WTC11 (cell line): Measurements from ENCODE around the gene SULT2B1. TPM values are rescaled to one million over a fixed set of nuclear protein-coding genes. Genes with fewer than 3 reads are reported as not detected.

Experiments used
- ATAC-seq: fragments of 200-7000 bp; cut with Tn5 transposase; 2 replicates; pipeline ENCODE4 v1.10.0; 2021; ENCODE audit warnings: mild to moderate bottlenecking, moderate library complexity
- CTCF ChIA-PET: fragments of 300-600 bp; sonication (Branson Sonifier 250); formaldehyde crosslinking; loops from one replicate; lab custom pipeline; 2021; ENCODE audit warnings: antibody characterized with exemption; lab: Charles Lee
- POLR2A ChIA-PET: fragments of 350-600 bp; sonication (Branson Sonifier 250); formaldehyde crosslinking; loops from one replicate; lab custom pipeline; 2021; ENCODE audit warnings: antibody characterized with exemption; lab: Charles Lee
- DNase-seq: peaks from one replicate; pipeline ENCODE4 v3.0.0; 2021; ENCODE audit warnings: low spot score
- H3K27ac Mint-ChIP-seq: 2 replicates; pipeline ENCODE4 v1.8.0; 2021; ENCODE audit warnings: mixed read lengths
- H3K27me3 Mint-ChIP-seq: 2 replicates; pipeline ENCODE4 v1.8.0; 2021; ENCODE audit warnings: low read depth, mild to moderate bottlenecking, moderate library complexity, mixed read lengths
- H3K36me3 Mint-ChIP-seq: 2 replicates; pipeline ENCODE4 v1.8.0; 2021; ENCODE audit warnings: mixed read lengths
- H3K4me1 Mint-ChIP-seq: 2 replicates; pipeline ENCODE4 v1.8.0; 2022; ENCODE audit warnings: mixed read lengths
- H3K4me3 Mint-ChIP-seq: 2 replicates; pipeline ENCODE4 v1.8.0; 2021; ENCODE audit warnings: mild to moderate bottlenecking, moderate library complexity, mixed read lengths
- H3K9me3 Mint-ChIP-seq: 2 replicates; pipeline ENCODE4 v1.8.0; 2021; ENCODE audit warnings: mixed read lengths
- CBFB ChIP-seq: sonication (generic); formaldehyde crosslinking; IDR thresholded peaks from 2 replicates; pipeline ENCODE4 v1.8.1; 2022; ENCODE audit warnings: mild to moderate bottlenecking, low read depth, missing genetic modification reagents
- ELF4 ChIP-seq: sonication (generic); formaldehyde crosslinking; IDR thresholded peaks from 2 replicates; pipeline ENCODE4 v1.8.1; 2022; ENCODE audit warnings: low read depth, mild to moderate bottlenecking, moderate library complexity, missing genetic modification reagents
- KAT7 ChIP-seq: sonication (generic); formaldehyde crosslinking; IDR thresholded peaks from 2 replicates; pipeline ENCODE4 v1.8.1; 2023; ENCODE audit warnings: missing genetic modification reagents, mild to moderate bottlenecking, borderline replicate concordance
- NR2C2 ChIP-seq: sonication (generic); formaldehyde crosslinking; IDR thresholded peaks from 2 replicates; pipeline ENCODE4 v1.8.0; 2022; ENCODE audit warnings: mild to moderate bottlenecking, missing genetic modification reagents
- RELA ChIP-seq: sonication (generic); formaldehyde crosslinking; IDR thresholded peaks from 2 replicates; pipeline ENCODE4 v1.8.1; 2022; ENCODE audit warnings: missing genetic modification reagents, mild to moderate bottlenecking, borderline replicate concordance
- SMAD4 ChIP-seq: sonication (generic); formaldehyde crosslinking; IDR thresholded peaks from 2 replicates; pipeline ENCODE4 v1.8.0; 2022; ENCODE audit warnings: mild to moderate bottlenecking, missing genetic modification reagents
- TCF7 ChIP-seq: sonication (generic); formaldehyde crosslinking; IDR thresholded peaks from 2 replicates; pipeline ENCODE4 v1.8.0; 2022; ENCODE audit warnings: mild to moderate bottlenecking, low read depth, missing genetic modification reagents, moderate library complexity
- TEAD4 ChIP-seq: sonication (generic); formaldehyde crosslinking; IDR thresholded peaks from 2 replicates; pipeline ENCODE4 v1.8.0; 2022; ENCODE audit warnings: mild to moderate bottlenecking, missing genetic modification reagents
- TP53 ChIP-seq: sonication (generic); formaldehyde crosslinking; IDR thresholded peaks from 2 replicates; pipeline ENCODE4 v1.8.1; 2023; ENCODE audit warnings: mild to moderate bottlenecking, missing genetic modification reagents
- ZBTB21 ChIP-seq: sonication (generic); formaldehyde crosslinking; IDR thresholded peaks from 2 replicates; pipeline ENCODE4 v1.8.1; 2023; ENCODE audit warnings: mild to moderate bottlenecking, missing genetic modification reagents, borderline replicate concordance
- ZNF232 ChIP-seq: sonication (generic); formaldehyde crosslinking; IDR thresholded peaks from 2 replicates; pipeline ENCODE4 v1.8.0; 2022; ENCODE audit warnings: mild to moderate bottlenecking, missing genetic modification reagents
- ZNF416 ChIP-seq: fragments of 250-450 bp; sonication (Bioruptor Pico); IDR thresholded peaks from 2 replicates; pipeline ENCODE4 v1.9.0; 2021; ENCODE audit warnings: mild to moderate bottlenecking, inconsistent platforms
- total RNA-seq: library from RNA; stranded (reverse); gene quantifications from 3 replicates; pipeline ENCODE4 v1.2.3, GENCODE V29; 2021
- TF ChIP-seq, protein P1 (sequence below): sonication (generic); formaldehyde crosslinking; IDR thresholded peaks from 2 replicates; pipeline ENCODE4 v1.8.1; 2023; ENCODE audit warnings: mild to moderate bottlenecking, missing genetic modification reagents, borderline replicate concordance
- TF ChIP-seq, protein P2 (sequence below): sonication (generic); formaldehyde crosslinking; IDR thresholded peaks from 2 replicates; pipeline ENCODE4 v1.8.1; 2022; ENCODE audit warnings: mild to moderate bottlenecking, missing genetic modification reagents, moderate library complexity, borderline replicate concordance
- TF ChIP-seq, protein P3 (sequence below): sonication (generic); formaldehyde crosslinking; IDR thresholded peaks from 2 replicates; pipeline ENCODE4 v1.8.0; 2022; ENCODE audit warnings: missing genetic modification reagents
- TF ChIP-seq, protein P4 (sequence below): sonication (generic); formaldehyde crosslinking; conservative IDR thresholded peaks from 2 replicates; pipeline ENCODE4 v1.8.1; 2022; ENCODE audit warnings: mild to moderate bottlenecking, missing genetic modification reagents
- TF ChIP-seq, protein P5 (sequence below): sonication (generic); formaldehyde crosslinking; IDR thresholded peaks from 2 replicates; pipeline ENCODE4 v1.8.1; 2023; ENCODE audit warnings: mild to moderate bottlenecking, missing genetic modification reagents

Gene SULT2B1
- total RNA-seq, 1 experiment from 2014 or later: 0.96 TPM

- CTCF ChIA-PET: interaction anchor here (1.6 kb wide), 1 partner anchor 175 kb away, joined by 4 read pairs; no protein-coding TSS in a partner anchor
- peaks cover 15% of the 10 kb centered on the region for H3K27me3 Mint-ChIP-seq
- ATAC-seq: peak; percentile 25
- POLR2A ChIA-PET: interaction anchor here (1.2 kb wide), 1 partner anchor 101 kb away, joined by 3 read pairs; no protein-coding TSS in a partner anchor
- peak; percentile 85 for DNase-seq
- no peaks in the 10 kb centered on the region for H3K9me3 Mint-ChIP-seq
- peak; percentile 3; the same call in 1 of the 2 replicates for TF ChIP-seq TEAD4 (CRISPR knock-in tag)
- TF ChIP-seq SMAD4: no peak
- no peak for TF ChIP-seq ELF4
- TF ChIP-seq, protein P1, sequence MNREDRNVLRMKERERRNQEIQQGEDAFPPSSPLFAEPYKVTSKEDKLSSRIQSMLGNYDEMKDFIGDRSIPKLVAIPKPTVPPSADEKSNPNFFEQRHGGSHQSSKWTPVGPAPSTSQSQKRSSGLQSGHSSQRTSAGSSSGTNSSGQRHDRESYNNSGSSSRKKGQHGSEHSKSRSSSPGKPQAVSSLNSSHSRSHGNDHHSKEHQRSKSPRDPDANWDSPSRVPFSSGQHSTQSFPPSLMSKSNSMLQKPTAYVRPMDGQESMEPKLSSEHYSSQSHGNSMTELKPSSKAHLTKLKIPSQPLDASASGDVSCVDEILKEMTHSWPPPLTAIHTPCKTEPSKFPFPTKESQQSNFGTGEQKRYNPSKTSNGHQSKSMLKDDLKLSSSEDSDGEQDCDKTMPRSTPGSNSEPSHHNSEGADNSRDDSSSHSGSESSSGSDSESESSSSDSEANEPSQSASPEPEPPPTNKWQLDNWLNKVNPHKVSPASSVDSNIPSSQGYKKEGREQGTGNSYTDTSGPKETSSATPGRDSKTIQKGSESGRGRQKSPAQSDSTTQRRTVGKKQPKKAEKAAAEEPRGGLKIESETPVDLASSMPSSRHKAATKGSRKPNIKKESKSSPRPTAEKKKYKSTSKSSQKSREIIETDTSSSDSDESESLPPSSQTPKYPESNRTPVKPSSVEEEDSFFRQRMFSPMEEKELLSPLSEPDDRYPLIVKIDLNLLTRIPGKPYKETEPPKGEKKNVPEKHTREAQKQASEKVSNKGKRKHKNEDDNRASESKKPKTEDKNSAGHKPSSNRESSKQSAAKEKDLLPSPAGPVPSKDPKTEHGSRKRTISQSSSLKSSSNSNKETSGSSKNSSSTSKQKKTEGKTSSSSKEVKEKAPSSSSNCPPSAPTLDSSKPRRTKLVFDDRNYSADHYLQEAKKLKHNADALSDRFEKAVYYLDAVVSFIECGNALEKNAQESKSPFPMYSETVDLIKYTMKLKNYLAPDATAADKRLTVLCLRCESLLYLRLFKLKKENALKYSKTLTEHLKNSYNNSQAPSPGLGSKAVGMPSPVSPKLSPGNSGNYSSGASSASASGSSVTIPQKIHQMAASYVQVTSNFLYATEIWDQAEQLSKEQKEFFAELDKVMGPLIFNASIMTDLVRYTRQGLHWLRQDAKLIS (CRISPR knock-in tag): no peak
- no peak for TF ChIP-seq ZNF416 (CRISPR knock-in tag)
- TF ChIP-seq, all 79 proteins: peak for 1
- H3K27ac Mint-ChIP-seq: peak overlapping the region; percentile 98
- peaks cover 9% of the 10 kb centered on the region; the same call in 1 of the 2 replicates for H3K36me3 Mint-ChIP-seq
- peaks cover 38% of the 10 kb centered on the region for H3K4me1 Mint-ChIP-seq
- H3K4me3 Mint-ChIP-seq: peak overlapping the region; percentile 81
Observed at GRCh38 chr19:48637948-48638830, 86.2 kb downstream of the SULT2B1 start.

GRCh38 chr19:48638831-48639381 is 86.9 kb downstream of the SULT2B1 start:
- POLR2A ChIA-PET: interaction anchor here (1.0 kb wide), 1 partner anchor 8 kb away, joined by 3 read pairs; no protein-coding TSS in a partner anchor
- TF ChIP-seq ZNF232 (CRISPR knock-in tag) (no peak), TCF7 (CRISPR knock-in tag) (no peak), KAT7 (CRISPR knock-in tag) (no peak), NR2C2 (no peak), ZNF416 (CRISPR knock-in tag) (no peak), ZBTB21 (no peak), CBFB (no peak), TP53 (no peak), RELA (CRISPR knock-in tag) (no peak)
- TF ChIP-seq, protein P2, sequence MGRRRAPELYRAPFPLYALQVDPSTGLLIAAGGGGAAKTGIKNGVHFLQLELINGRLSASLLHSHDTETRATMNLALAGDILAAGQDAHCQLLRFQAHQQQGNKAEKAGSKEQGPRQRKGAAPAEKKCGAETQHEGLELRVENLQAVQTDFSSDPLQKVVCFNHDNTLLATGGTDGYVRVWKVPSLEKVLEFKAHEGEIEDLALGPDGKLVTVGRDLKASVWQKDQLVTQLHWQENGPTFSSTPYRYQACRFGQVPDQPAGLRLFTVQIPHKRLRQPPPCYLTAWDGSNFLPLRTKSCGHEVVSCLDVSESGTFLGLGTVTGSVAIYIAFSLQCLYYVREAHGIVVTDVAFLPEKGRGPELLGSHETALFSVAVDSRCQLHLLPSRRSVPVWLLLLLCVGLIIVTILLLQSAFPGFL (CRISPR knock-in tag): no peak
- TF ChIP-seq, protein P3, sequence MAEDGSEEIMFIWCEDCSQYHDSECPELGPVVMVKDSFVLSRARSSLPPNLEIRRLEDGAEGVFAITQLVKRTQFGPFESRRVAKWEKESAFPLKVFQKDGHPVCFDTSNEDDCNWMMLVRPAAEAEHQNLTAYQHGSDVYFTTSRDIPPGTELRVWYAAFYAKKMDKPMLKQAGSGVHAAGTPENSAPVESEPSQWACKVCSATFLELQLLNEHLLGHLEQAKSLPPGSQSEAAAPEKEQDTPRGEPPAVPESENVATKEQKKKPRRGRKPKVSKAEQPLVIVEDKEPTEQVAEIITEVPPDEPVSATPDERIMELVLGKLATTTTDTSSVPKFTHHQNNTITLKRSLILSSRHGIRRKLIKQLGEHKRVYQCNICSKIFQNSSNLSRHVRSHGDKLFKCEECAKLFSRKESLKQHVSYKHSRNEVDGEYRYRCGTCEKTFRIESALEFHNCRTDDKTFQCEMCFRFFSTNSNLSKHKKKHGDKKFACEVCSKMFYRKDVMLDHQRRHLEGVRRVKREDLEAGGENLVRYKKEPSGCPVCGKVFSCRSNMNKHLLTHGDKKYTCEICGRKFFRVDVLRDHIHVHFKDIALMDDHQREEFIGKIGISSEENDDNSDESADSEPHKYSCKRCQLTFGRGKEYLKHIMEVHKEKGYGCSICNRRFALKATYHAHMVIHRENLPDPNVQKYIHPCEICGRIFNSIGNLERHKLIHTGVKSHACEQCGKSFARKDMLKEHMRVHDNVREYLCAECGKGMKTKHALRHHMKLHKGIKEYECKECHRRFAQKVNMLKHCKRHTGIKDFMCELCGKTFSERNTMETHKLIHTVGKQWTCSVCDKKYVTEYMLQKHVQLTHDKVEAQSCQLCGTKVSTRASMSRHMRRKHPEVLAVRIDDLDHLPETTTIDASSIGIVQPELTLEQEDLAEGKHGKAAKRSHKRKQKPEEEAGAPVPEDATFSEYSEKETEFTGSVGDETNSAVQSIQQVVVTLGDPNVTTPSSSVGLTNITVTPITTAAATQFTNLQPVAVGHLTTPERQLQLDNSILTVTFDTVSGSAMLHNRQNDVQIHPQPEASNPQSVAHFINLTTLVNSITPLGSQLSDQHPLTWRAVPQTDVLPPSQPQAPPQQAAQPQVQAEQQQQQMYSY (CRISPR knock-in tag): no peak
- TF ChIP-seq, protein P4, sequence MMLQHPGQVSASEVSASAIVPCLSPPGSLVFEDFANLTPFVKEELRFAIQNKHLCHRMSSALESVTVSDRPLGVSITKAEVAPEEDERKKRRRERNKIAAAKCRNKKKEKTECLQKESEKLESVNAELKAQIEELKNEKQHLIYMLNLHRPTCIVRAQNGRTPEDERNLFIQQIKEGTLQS (CRISPR knock-in tag): no peak
- TF ChIP-seq, protein P5, sequence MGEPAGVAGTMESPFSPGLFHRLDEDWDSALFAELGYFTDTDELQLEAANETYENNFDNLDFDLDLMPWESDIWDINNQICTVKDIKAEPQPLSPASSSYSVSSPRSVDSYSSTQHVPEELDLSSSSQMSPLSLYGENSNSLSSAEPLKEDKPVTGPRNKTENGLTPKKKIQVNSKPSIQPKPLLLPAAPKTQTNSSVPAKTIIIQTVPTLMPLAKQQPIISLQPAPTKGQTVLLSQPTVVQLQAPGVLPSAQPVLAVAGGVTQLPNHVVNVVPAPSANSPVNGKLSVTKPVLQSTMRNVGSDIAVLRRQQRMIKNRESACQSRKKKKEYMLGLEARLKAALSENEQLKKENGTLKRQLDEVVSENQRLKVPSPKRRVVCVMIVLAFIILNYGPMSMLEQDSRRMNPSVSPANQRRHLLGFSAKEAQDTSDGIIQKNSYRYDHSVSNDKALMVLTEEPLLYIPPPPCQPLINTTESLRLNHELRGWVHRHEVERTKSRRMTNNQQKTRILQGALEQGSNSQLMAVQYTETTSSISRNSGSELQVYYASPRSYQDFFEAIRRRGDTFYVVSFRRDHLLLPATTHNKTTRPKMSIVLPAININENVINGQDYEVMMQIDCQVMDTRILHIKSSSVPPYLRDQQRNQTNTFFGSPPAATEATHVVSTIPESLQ: no peak

More at GRCh38 chr19:48638831-48639381, 86.9 kb downstream of the SULT2B1 start:
- peak; percentile 68 for DNase-seq
- Mint-ChIP-seq H3K27me3 (peaks cover 15% of the 10 kb centered on the region), H3K36me3 (peaks cover 9% of the 10 kb centered on the region; the same call in 1 of the 2 replicates), H3K27ac (peak overlapping the region; percentile 95), H3K9me3 (no peaks in the 10 kb centered on the region), H3K4me1 (peaks cover 34% of the 10 kb centered on the region), H3K4me3 (peak overlapping the region; percentile 81)
- CTCF ChIA-PET: interaction anchor here (1.6 kb wide), 1 partner anchor 174 kb away, joined by 4 read pairs; no protein-coding TSS in a partner anchor
- ATAC-seq: no peak
